HCT116 (cell line): ENCODE data around the gene RAP2A. TPM values are rescaled to one million over a fixed set of nuclear protein-coding genes. Genes with fewer than 3 reads are reported as not detected.

Experiments used
- ATAC-seq: fragments of 200-7000 bp; cut with Tn5 transposase; 2 replicates; pipeline ENCODE4 v1.9.1; 2020; ENCODE audit warnings: mild to moderate bottlenecking, moderate library complexity
- BruUV-seq: library from RNA; stranded (reverse); fragments of 400-500 nt; replicated peaks from 2 replicates; lab custom pipeline; 2021; lab: Mats Ljungman, UMichigan
- CTCF ChIA-PET: fragments of 300-600 bp; sonication (Branson Sonifier 250); formaldehyde crosslinking; loops from one replicate; lab custom pipeline; 2021; ENCODE audit warnings: antibody characterized with exemption; lab: Charles Lee
- POLR2A ChIA-PET: fragments of 300-600, 350-600 bp; sonication (Branson Sonifier 250); formaldehyde crosslinking; loops from one replicate; lab custom pipeline; 2021; ENCODE audit warnings: antibody characterized with exemption; lab: Charles Lee
- RAD21 ChIA-PET, 2 experiments: fragments of 300-600 bp; sonication (Branson Sonifier 250); formaldehyde crosslinking; loops; one replicate each; lab custom pipeline; 2023; ENCODE audit warnings: low total read pairs in 2 of 2; ENCODE audit not compliant: uncharacterized antibody in 2 of 2, unreplicated experiment in 2 of 2, low non-redundant PET in 1 of 2; lab: Charles Lee
- DNase-seq: peaks from one replicate; pipeline ENCODE4 v3.0.0-alpha.2; 2010; ENCODE audit warnings: low read depth, low spot score
- H2AFZ ChIP-seq: fragments of 200-600 bp; shearing (Covaris generic), sonication (generic); 2 replicates; pipeline ENCODE4 v1.6.1; 2017; ENCODE audit warnings: low read depth, mixed run types, mixed read lengths, antibody characterized with exemption, low read length; ENCODE audit not compliant: poor library complexity, severe bottlenecking
- H3K27ac ChIP-seq: 2 replicates; pipeline ENCODE4 v1.5.1; 2012; ENCODE audit warnings: low read depth, low read length
- H3K27me3 ChIP-seq: fragments of 200-600 bp; sonication (generic); 2 replicates; pipeline ENCODE4 v1.6.1; 2016; ENCODE audit warnings: mixed run types, low read length, mixed read lengths; ENCODE audit not compliant: insufficient read depth
- H3K36me3 ChIP-seq, 2 experiments: fragments of 200-500 bp in 1 of 2; fragments of 200-600 bp in 1 of 2; sonication (Bioruptor generic) in 1 of 2; sonication (generic) in 1 of 2; 2 replicates each; pipeline versions ENCODE4 v1.5.1 to v1.6.1; 2014 to 2016; ENCODE audit warnings: low read length in 2 of 2, inconsistent platforms in 1 of 2, mixed read lengths in 1 of 2, mixed run types in 1 of 2; ENCODE audit not compliant: insufficient read depth in 2 of 2, control insufficient read depth in 1 of 2
- H3K4me1 ChIP-seq, 2 experiments: fragments of 200-600 bp in 1 of 2; sonication (generic) in 1 of 2; 2 replicates each; pipeline versions ENCODE4 v1.5.1 to v1.6.1; 2012 to 2017; ENCODE audit warnings: low read length in 2 of 2, inconsistent platforms in 1 of 2, mild to moderate bottlenecking in 1 of 2, mixed read lengths in 1 of 2, mixed run types in 1 of 2, moderate library complexity in 1 of 2; ENCODE audit not compliant: insufficient read depth in 2 of 2, control insufficient read depth in 1 of 2
- H3K4me2 ChIP-seq: fragments of 200-600 bp; sonication (generic); 2 replicates; pipeline ENCODE4 v1.6.1; 2017; ENCODE audit warnings: mixed run types, low read length, mixed read lengths
- H3K4me3 ChIP-seq, 2 experiments: fragments of 200-600 bp in 1 of 2; sonication (generic) in 1 of 2; replicated peaks in 1 of 2; 2 replicates each; pipeline ENCODE4 v1.5.1; 2011 to 2016; ENCODE audit warnings: low read length in 2 of 2, control low read depth in 1 of 2, low read depth in 1 of 2, mild to moderate bottlenecking in 1 of 2, mixed read lengths in 1 of 2, mixed run types in 1 of 2
- H3K79me2 ChIP-seq: fragments of 200-600 bp; sonication (generic); 2 replicates; pipeline ENCODE4 v1.6.1; 2017; ENCODE audit warnings: mild to moderate bottlenecking, mixed run types, low read length, moderate library complexity, mixed read lengths; ENCODE audit not compliant: insufficient read depth
- H3K9ac ChIP-seq: fragments of 200-600 bp; sonication (generic); 2 replicates; pipeline ENCODE4 v1.6.1; 2016; ENCODE audit warnings: low read length, mixed read lengths
- H3K9me2 ChIP-seq: fragments of 200-600 bp; sonication (generic), shearing (Covaris generic); 2 replicates; pipeline ENCODE4 v1.6.1; 2017; ENCODE audit warnings: mixed run types, mild to moderate bottlenecking, moderate library complexity; ENCODE audit not compliant: insufficient read depth
- H3K9me3 ChIP-seq, 2 experiments: fragments of 200-500 bp in 1 of 2; fragments of 200-600 bp in 1 of 2; sonication (Bioruptor generic) in 1 of 2; sonication (generic) in 1 of 2; 2 replicates each; pipeline ENCODE4 v1.6.1; 2014 to 2017; ENCODE audit warnings: low read length in 2 of 2, mixed read lengths in 2 of 2, inconsistent platforms in 1 of 2, low read depth in 1 of 2, mild to moderate bottlenecking in 1 of 2, mixed run types in 1 of 2, moderate library complexity in 1 of 2; ENCODE audit not compliant: control insufficient read depth in 1 of 2, insufficient read depth in 1 of 2
- H4K20me1 ChIP-seq: fragments of 200-600 bp; sonication (generic), shearing (Covaris generic); 2 replicates; pipeline ENCODE4 v1.6.1; 2017; ENCODE audit warnings: mixed run types, mild to moderate bottlenecking, moderate library complexity; ENCODE audit not compliant: insufficient read depth
- CBX3 ChIP-seq: IDR thresholded peaks from 2 replicates; pipeline ENCODE4 v1.6.1; 2012; ENCODE audit warnings: low read depth
- CEBPB ChIP-seq: IDR thresholded peaks from 2 replicates; pipeline ENCODE4 v1.6.1; 2012; ENCODE audit warnings: low read depth
- ELF1 ChIP-seq: IDR thresholded peaks from 2 replicates; pipeline ENCODE4 v1.6.1; 2012; ENCODE audit warnings: low read depth, borderline replicate concordance
- EZH2 ChIP-seq: fragments of 200-600 bp; sonication (generic); IDR thresholded peaks from 2 replicates; pipeline ENCODE4 v1.6.1; 2017; ENCODE audit warnings: antibody characterized with exemption, mixed run types
- EZH2phosphoT487 ChIP-seq: fragments of 200-600 bp; IDR thresholded peaks from 2 replicates; pipeline ENCODE4 v1.6.1; 2018; ENCODE audit warnings: antibody characterized with exemption, borderline replicate concordance
- FOSL1 ChIP-seq: IDR thresholded peaks from 2 replicates; pipeline ENCODE4 v1.6.1; 2012; ENCODE audit warnings: low read depth
- JUND ChIP-seq: IDR thresholded peaks from 2 replicates; pipeline ENCODE4 v1.6.1; 2012
- RAD21 ChIP-seq: IDR thresholded peaks from 2 replicates; pipeline ENCODE4 v1.6.1; 2012; ENCODE audit warnings: low read depth, mild to moderate bottlenecking
- SIN3A ChIP-seq: IDR thresholded peaks from 2 replicates; pipeline ENCODE4 v1.6.1; 2012; ENCODE audit warnings: low read depth
- SP1 ChIP-seq: IDR thresholded peaks from 2 replicates; pipeline ENCODE4 v1.6.1; 2012; ENCODE audit warnings: low read depth
- SRF ChIP-seq: IDR thresholded peaks from 2 replicates; pipeline ENCODE4 v1.6.1; 2012; ENCODE audit warnings: low read depth
- TCF7L2 ChIP-seq: IDR thresholded peaks from 2 replicates; pipeline ENCODE4 v1.7.0; 2011; ENCODE audit warnings: borderline replicate concordance, inconsistent platforms; ENCODE audit not compliant: insufficient read depth, insufficient read length; ENCODE audit errors: extremely low read depth
- ZFX ChIP-seq: fragments of 450-650 bp; IDR thresholded peaks from 2 replicates; pipeline ENCODE4 v1.6.1; 2017
- ZNF274 ChIP-seq: fragments of 200-500 bp; sonication (Bioruptor generic); IDR thresholded peaks from 2 replicates; pipeline ENCODE4 v1.6.1; 2014; ENCODE audit warnings: mild to moderate bottlenecking, low read depth, low read length, inconsistent platforms
- intact Hi-C: fragments of 100-400 bp; cut with micrococcal nuclease; formaldehyde crosslinking; loops from 2 replicates; pipeline ENCODE4 v1.10.0; 2022
- total RNA-seq: library from RNA; stranded (reverse); gene quantifications from one replicate; pipeline ENCODE4 v1.2.1, GENCODE V29; 2021; ENCODE audit not compliant: unreplicated experiment
- TF ChIP-seq, protein P1 (sequence below): IDR thresholded peaks from 2 replicates; pipeline ENCODE4 v1.6.1; 2012
- TF ChIP-seq, protein P2 (sequence below): IDR thresholded peaks from 2 replicates; pipeline ENCODE4 v1.6.1; 2011; ENCODE audit warnings: mild to moderate bottlenecking, low read length, moderate library complexity; ENCODE audit not compliant: insufficient replicate concordance; ENCODE audit errors: extremely low read depth
- TF ChIP-seq, protein P3 (sequence below): IDR thresholded peaks from 2 replicates; pipeline ENCODE4 v1.6.1; 2012

RAP2A gene
- total RNA-seq, 1 experiment from 2014 or later: 27.6 TPM

DNA sequence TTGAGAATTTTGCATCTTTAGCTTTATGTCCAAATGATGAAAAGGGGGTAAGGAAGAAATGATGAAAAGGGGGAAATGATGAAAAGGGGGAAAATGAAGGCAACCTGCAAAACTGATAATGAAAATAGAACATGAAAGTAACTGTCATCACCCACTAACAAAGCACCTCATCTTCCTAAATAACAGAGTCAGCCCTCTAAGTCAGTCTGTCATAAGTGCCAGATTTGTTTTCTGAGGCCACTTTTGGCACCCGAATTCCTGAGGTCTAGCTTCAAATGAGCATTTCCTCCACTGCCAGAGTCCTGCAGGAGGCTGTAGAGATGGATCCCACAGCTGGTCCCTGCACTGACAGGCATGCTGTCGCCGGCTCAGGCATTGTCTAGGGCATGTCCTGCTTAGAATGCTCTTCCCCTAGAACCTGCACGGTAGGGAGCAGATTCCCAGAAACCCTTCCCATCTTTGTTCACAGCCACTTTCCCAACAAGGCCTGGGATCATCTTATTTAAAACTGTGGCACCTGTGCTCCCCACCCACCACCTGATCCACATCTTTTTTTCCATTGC is 25.3 kb downstream of the RAP2A start:
- TF ChIP-seq JUND (no peak), ZFX (no peak), CBX3 (no peak), EZH2 (no peak), EZH2phosphoT487 (no peak), ZNF274 (no peak), SRF (no peak), TCF7L2 (no peak), FOSL1 (no peak), CEBPB (no peak), RAD21 (no peak), SIN3A (no peak), ELF1 (no peak), SP1 (no peak)
- TF ChIP-seq, protein P1, sequence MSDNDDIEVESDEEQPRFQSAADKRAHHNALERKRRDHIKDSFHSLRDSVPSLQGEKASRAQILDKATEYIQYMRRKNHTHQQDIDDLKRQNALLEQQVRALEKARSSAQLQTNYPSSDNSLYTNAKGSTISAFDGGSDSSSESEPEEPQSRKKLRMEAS: no peak
- TF ChIP-seq, protein P2, sequence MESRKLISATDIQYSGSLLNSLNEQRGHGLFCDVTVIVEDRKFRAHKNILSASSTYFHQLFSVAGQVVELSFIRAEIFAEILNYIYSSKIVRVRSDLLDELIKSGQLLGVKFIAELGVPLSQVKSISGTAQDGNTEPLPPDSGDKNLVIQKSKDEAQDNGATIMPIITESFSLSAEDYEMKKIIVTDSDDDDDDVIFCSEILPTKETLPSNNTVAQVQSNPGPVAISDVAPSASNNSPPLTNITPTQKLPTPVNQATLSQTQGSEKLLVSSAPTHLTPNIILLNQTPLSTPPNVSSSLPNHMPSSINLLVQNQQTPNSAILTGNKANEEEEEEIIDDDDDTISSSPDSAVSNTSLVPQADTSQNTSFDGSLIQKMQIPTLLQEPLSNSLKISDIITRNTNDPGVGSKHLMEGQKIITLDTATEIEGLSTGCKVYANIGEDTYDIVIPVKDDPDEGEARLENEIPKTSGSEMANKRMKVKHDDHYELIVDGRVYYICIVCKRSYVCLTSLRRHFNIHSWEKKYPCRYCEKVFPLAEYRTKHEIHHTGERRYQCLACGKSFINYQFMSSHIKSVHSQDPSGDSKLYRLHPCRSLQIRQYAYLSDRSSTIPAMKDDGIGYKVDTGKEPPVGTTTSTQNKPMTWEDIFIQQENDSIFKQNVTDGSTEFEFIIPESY: no peak
- TF ChIP-seq, protein P3, sequence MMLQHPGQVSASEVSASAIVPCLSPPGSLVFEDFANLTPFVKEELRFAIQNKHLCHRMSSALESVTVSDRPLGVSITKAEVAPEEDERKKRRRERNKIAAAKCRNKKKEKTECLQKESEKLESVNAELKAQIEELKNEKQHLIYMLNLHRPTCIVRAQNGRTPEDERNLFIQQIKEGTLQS: no peak
- no TSS peak for BruUV-seq
- Histone ChIP-seq H3K79me2 (no peaks in the 10 kb centered on the region), H3K36me3 (0 out of 4 replicates have a peak, but pooled peaks cover 0 to under 1% of the 10 kb centered on the region in 2 experiments), H3K4me1 (no peaks in the 10 kb centered on the region), H3K9me3 (no peaks in the 10 kb centered on the region), H2AFZ (no peak overlapping the region), H4K20me1 (no peaks in the 10 kb centered on the region), H3K4me3 (no peak overlapping the region), H3K9ac (no peak overlapping the region), H3K27me3 (no peaks in the 10 kb centered on the region), H3K4me2 (no peak overlapping the region), H3K27ac (no peak overlapping the region), H3K9me2 (no peaks in the 10 kb centered on the region)
- POLR2A ChIA-PET: no interaction called here
- intact Hi-C loops: no loop called here
- RAD21 ChIA-PET: no interaction called here
- DNase-seq (no peak), ATAC-seq (no peak)
- CTCF ChIA-PET: no interaction called here
